K562 (cell line): ENCODE measurements around the gene CLHC1. TPM values are rescaled to one million over a fixed set of nuclear protein-coding genes. Genes with fewer than 3 reads are reported as not detected.
A peak's percentile ranks its signal among the peaks of the same experiment; 100 is the strongest.
"Not testable (repeated sequence)": the region's sequence is repeated elsewhere in the genome, so short reads cannot be mapped to it uniquely, and the experiment has no call there.

Experiments used
- ADNP ChIP-seq: fragments of 200-800 bp; sonication (Bioruptor generic); IDR thresholded peaks from 2 replicates; pipeline ENCODE4 v1.6.1; 2016; ENCODE audit warnings: missing genetic modification characterization, missing compliant biosample characterization
- ARID1B ChIP-seq: fragments of 450-650 bp; IDR thresholded peaks from 2 replicates; pipeline ENCODE4 v1.6.1; 2016; ENCODE audit warnings: antibody characterized with exemption, mild to moderate bottlenecking, inconsistent platforms
- ELF1 ChIP-seq: fragments of 200-800 bp; sonication (Bioruptor generic); IDR thresholded peaks from 2 replicates; pipeline ENCODE4 v1.6.1; 2016; ENCODE audit warnings: missing genetic modification characterization, missing compliant biosample characterization
- ELF2 ChIP-seq: fragments of 250-450 bp; sonication (Bioruptor Pico); IDR thresholded peaks from 2 replicates; pipeline ENCODE4 v1.5.0; 2021; ENCODE audit warnings: mild to moderate bottlenecking
- EP400 ChIP-seq: fragments of 450-650 bp; IDR thresholded peaks from 2 replicates; pipeline ENCODE4 v1.6.1; 2017; ENCODE audit warnings: antibody characterized with exemption, mild to moderate bottlenecking, moderate library complexity
- FOXK2 ChIP-seq, 2 experiments: fragments of 450-650 bp; IDR thresholded peaks in 1 of 2; conservative IDR thresholded peaks in 1 of 2; 2 replicates each; pipeline ENCODE4 v1.6.1; 2016; ENCODE audit warnings: low read depth in 2 of 2, mild to moderate bottlenecking in 1 of 2
- GABPA ChIP-seq: fragments of 200-800 bp; sonication (Bioruptor generic); conservative IDR thresholded peaks from 2 replicates; pipeline ENCODE4 v1.6.1; 2016; ENCODE audit warnings: low read depth, missing genetic modification characterization, missing compliant biosample characterization
- GABPB1 ChIP-seq: sonication (generic); formaldehyde crosslinking; IDR thresholded peaks from 2 replicates; pipeline ENCODE4 v1.8.0; 2022; ENCODE audit warnings: mild to moderate bottlenecking, missing genetic modification reagents
- ID3 ChIP-seq, 2 experiments: fragments of 250-450 bp in 1 of 2; fragments of 450-650 bp in 1 of 2; sonication (Bioruptor Pico) in 1 of 2; IDR thresholded peaks; 2 replicates each; pipeline versions ENCODE4 v1.6.1 to v1.8.0; 2016 to 2021; ENCODE audit warnings: mild to moderate bottlenecking in 2 of 2, moderate library complexity in 2 of 2, missing compliant biosample characterization in 1 of 2, missing genetic modification characterization in 1 of 2
- JUND ChIP-seq, 2 experiments: IDR thresholded peaks; 2 replicates in 1 of 2; 3 replicates in 1 of 2; pipeline ENCODE4 v1.6.1; 2011; ENCODE audit warnings: borderline replicate concordance in 2 of 2, low read depth in 2 of 2, low read length in 2 of 2, improper control_type of control experiment in 1 of 2, missing biosample characterization in 1 of 2, missing genetic modification characterization in 1 of 2, missing genetic modification reagents in 1 of 2
- NCOR1 ChIP-seq: fragments of 450-650 bp; IDR thresholded peaks from 2 replicates; pipeline ENCODE4 v1.6.1; 2016; ENCODE audit warnings: mild to moderate bottlenecking, moderate library complexity
- NR2C1 ChIP-seq, 2 experiments: fragments of 450-650 bp; IDR thresholded peaks; 2 replicates each; pipeline ENCODE4 v1.6.1; 2017; ENCODE audit warnings: mild to moderate bottlenecking in 2 of 2, antibody characterized with exemption in 1 of 2, inconsistent platforms in 1 of 2, missing compliant biosample characterization in 1 of 2, missing genetic modification characterization in 1 of 2
- OTX1 ChIP-seq: fragments of 450-650 bp; formaldehyde crosslinking; IDR thresholded peaks from 2 replicates; pipeline ENCODE4 v1.4.0; 2022; ENCODE audit warnings: mild to moderate bottlenecking
- SMARCE1 ChIP-seq: fragments of 450-650 bp; IDR thresholded peaks from 2 replicates; pipeline ENCODE4 v1.7.1; 2016; ENCODE audit warnings: mild to moderate bottlenecking
- ZNF121 ChIP-seq: sonication (generic); formaldehyde crosslinking; conservative IDR thresholded peaks from 2 replicates; pipeline ENCODE4 v1.8.0; 2022; ENCODE audit warnings: missing genetic modification reagents
- ZNF384 ChIP-seq: IDR thresholded peaks from 2 replicates; pipeline ENCODE4 v1.6.1; 2012; ENCODE audit warnings: low read depth, low read length, improper control_type of control experiment
- polyA plus RNA-seq, 8 experiments: library from polyadenylated mRNA; depleted of rRNA in 4 of 8; stranded (reverse) in 5 of 8; unstranded in 3 of 8; fragments of >200 nt; fragmentation: Nextera tagmentation in 2 of 8; fragmentation: Illumina TruSeq in 1 of 8; extraction: Ambion mirVana in 2 of 8; extraction: Trizol in 1 of 8; gene quantifications; 2 replicates each; pipeline versions ENCODE4 v1.2.1 to v1.2.3, GENCODE V29; 2011 to 2014; ENCODE audit warnings: inconsistent platforms in 1 of 8, missing spikeins in 1 of 8
- total RNA-seq, 7 experiments: library from RNA; depleted of rRNA in 6 of 7; stranded (reverse); fragments of >200 nt in 6 of 7; fragmentation: Illumina TruSeq in 2 of 7; extraction: Trizol in 2 of 7; gene quantifications; 2 replicates each; pipeline versions ENCODE4 v1.2.1 to v1.2.3, GENCODE V29; 2011 to 2021; ENCODE audit warnings: low replicate concordance in 1 of 7
- TF ChIP-seq, protein P1 (sequence below): fragments of 450-650 bp; formaldehyde crosslinking; IDR thresholded peaks from 2 replicates; pipeline ENCODE4 v1.4.0; 2022; ENCODE audit warnings: missing genetic modification characterization
- TF ChIP-seq, protein P2 (sequence below), 2 experiments: fragments of 450-650 bp; IDR thresholded peaks; 2 replicates each; pipeline ENCODE4 v1.6.1; 2018; ENCODE audit warnings: mild to moderate bottlenecking in 2 of 2, low read depth in 1 of 2; ENCODE audit not compliant: partially characterized antibody in 2 of 2

The CLHC1 gene
- total and polyA plus RNA-seq, 9 of the 15 experiments (the other 6 are each of a cell fraction or from before 2014, with no cell fraction given), result 3.7 to 14.3 (median 8.6) TPM

DNA sequence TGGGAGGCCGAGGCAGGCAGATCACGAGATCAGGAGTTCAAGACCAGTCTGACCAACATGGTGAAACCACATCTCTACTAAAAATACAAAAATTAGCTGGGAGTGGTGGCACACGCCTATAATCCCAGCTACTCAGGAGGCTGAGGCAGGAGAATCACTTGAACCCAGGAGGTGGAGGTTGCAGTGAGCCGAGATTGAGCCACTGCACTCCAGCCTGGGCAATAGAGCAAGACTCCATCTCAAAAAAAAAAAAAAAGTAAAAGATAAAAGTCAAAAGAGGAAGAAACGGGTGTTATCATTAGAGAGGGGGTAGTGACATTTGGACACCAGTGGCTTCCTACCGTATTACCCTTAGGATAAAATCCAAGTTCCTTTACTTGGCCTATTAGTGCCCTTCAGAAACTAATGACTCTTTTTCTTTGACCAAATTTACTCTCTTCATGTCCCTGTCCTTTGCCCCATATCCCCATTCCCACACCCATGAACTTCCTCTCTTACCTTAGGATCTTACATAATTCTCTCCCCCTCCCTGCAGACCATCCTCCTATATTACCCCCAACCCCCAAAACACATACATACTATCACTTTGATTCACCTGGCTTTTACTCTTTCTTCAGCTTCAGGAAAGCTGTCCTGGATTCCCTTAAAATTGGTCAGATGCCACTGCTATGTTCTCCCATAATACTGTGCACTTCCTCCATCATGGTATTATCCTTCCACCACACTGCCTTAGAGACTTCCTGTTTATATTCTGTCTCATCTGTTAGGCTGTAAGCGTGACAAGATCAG is 4.5 kb downstream of the CLHC1 start (continued):
- TF ChIP-seq, protein P1, sequence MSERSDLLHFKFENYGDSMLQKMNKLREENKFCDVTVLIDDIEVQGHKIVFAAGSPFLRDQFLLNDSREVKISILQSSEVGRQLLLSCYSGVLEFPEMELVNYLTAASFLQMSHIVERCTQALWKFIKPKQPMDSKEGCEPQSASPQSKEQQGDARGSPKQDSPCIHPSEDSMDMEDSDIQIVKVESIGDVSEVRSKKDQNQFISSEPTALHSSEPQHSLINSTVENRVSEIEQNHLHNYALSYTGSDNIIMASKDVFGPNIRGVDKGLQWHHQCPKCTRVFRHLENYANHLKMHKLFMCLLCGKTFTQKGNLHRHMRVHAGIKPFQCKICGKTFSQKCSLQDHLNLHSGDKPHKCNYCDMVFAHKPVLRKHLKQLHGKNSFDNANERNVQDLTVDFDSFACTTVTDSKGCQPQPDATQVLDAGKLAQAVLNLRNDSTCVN (CRISPR knock-in tag), result peak; percentile 86
- TF ChIP-seq JUND (IDR thresholded peaks at IDR 0.05; ENCODE audit: borderline replicate concordance, low read depth, low read length) (0 out of 2 replicates have a peak, but pooled peaks have one; percentile 12), ELF1 (peak; percentile 63), ID3 (tag; IDR thresholded peaks at IDR 0.05) (peak; percentile 12; the same call in 1 of the 2 replicates), NR2C1 (IDR thresholded peaks at IDR 0.05) (peak; percentile 15; the same call in 1 of the 2 replicates), ZNF121 (CRISPR knock-in tag) (peak; percentile 79), EP400 (0 out of 2 replicates have a peak, but pooled peaks have one; percentile 23), ZNF384 (peak; percentile 57; the same call in 1 of the 2 replicates), OTX1 (CRISPR knock-in tag) (peak; percentile 84; the same call in 1 of the 2 replicates), NCOR1 (peak; percentile 32; the same call in 1 of the 2 replicates), GABPB1 (CRISPR knock-in tag) (peak; percentile 25; the same call in 1 of the 2 replicates), GABPA (tag) (0 out of 2 replicates have a peak, but pooled peaks have one; percentile 52), FOXK2 (conservative IDR thresholded peaks at IDR 0.05 in 1 of 2, IDR thresholded peaks at IDR 0.05 in 1 of 2; ENCODE audit: low read depth in 2 of 2) (peak; percentile 95 to 96), SMARCE1 (peak; percentile 49; the same call in 1 of the 2 replicates), ARID1B (peak; percentile 56), ELF2 (CRISPR knock-in tag) (peak; percentile 25; the same call in 1 of the 2 replicates), ADNP (0 out of 2 replicates have a peak, but pooled peaks have one; percentile 50)
- TF ChIP-seq JUND (tag; IDR thresholded peaks at IDR 0.05; ENCODE audit: borderline replicate concordance, low read depth, low read length); ID3 (CRISPR knock-in tag; IDR thresholded peaks at IDR 0.05); NR2C1 (tag; IDR thresholded peaks at IDR 0.05): not testable (repeated sequence)
- TF ChIP-seq, protein P2, sequence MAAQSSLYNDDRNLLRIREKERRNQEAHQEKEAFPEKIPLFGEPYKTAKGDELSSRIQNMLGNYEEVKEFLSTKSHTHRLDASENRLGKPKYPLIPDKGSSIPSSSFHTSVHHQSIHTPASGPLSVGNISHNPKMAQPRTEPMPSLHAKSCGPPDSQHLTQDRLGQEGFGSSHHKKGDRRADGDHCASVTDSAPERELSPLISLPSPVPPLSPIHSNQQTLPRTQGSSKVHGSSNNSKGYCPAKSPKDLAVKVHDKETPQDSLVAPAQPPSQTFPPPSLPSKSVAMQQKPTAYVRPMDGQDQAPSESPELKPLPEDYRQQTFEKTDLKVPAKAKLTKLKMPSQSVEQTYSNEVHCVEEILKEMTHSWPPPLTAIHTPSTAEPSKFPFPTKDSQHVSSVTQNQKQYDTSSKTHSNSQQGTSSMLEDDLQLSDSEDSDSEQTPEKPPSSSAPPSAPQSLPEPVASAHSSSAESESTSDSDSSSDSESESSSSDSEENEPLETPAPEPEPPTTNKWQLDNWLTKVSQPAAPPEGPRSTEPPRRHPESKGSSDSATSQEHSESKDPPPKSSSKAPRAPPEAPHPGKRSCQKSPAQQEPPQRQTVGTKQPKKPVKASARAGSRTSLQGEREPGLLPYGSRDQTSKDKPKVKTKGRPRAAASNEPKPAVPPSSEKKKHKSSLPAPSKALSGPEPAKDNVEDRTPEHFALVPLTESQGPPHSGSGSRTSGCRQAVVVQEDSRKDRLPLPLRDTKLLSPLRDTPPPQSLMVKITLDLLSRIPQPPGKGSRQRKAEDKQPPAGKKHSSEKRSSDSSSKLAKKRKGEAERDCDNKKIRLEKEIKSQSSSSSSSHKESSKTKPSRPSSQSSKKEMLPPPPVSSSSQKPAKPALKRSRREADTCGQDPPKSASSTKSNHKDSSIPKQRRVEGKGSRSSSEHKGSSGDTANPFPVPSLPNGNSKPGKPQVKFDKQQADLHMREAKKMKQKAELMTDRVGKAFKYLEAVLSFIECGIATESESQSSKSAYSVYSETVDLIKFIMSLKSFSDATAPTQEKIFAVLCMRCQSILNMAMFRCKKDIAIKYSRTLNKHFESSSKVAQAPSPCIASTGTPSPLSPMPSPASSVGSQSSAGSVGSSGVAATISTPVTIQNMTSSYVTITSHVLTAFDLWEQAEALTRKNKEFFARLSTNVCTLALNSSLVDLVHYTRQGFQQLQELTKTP (IDR thresholded peaks at IDR 0.05; ENCODE audit: low read depth in 1 of 2, partially characterized antibody in 2 of 2), result peak in 1 of 2 experiments; percentile 43
